OCI-LY1 (cell line): ENCODE measurements around the gene HAPLN2.

Experiments used
- EZH2 ChIP-seq: fragments of 200-600 bp; sonication (generic), shearing (Covaris generic); IDR thresholded peaks from 2 replicates; pipeline ENCODE4 v1.8.0; 2017; ENCODE audit warnings: borderline replicate concordance, mixed run types, mild to moderate bottlenecking, antibody characterized with exemption, low read length, moderate library complexity, mixed read lengths
- TF ChIP-seq, protein P1 (sequence below): fragments of 200-600 bp; sonication (generic), shearing (Covaris generic); IDR thresholded peaks from 2 replicates; pipeline ENCODE4 v1.5.1; 2017; ENCODE audit warnings: mild to moderate bottlenecking, antibody characterized with exemption, low read length, moderate library complexity, mixed read lengths

- TF ChIP-seq EZH2: no peak
- TF ChIP-seq, protein P1, sequence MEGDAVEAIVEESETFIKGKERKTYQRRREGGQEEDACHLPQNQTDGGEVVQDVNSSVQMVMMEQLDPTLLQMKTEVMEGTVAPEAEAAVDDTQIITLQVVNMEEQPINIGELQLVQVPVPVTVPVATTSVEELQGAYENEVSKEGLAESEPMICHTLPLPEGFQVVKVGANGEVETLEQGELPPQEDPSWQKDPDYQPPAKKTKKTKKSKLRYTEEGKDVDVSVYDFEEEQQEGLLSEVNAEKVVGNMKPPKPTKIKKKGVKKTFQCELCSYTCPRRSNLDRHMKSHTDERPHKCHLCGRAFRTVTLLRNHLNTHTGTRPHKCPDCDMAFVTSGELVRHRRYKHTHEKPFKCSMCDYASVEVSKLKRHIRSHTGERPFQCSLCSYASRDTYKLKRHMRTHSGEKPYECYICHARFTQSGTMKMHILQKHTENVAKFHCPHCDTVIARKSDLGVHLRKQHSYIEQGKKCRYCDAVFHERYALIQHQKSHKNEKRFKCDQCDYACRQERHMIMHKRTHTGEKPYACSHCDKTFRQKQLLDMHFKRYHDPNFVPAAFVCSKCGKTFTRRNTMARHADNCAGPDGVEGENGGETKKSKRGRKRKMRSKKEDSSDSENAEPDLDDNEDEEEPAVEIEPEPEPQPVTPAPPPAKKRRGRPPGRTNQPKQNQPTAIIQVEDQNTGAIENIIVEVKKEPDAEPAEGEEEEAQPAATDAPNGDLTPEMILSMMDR: no peak
Observed at GRCh38 chr1:156663178-156663577, 44.0 kb downstream of the HAPLN2 start.
